ENCODE measurements around the gene IQSEC3. TPM values are rescaled to one million over a fixed set of nuclear protein-coding genes. Genes with fewer than 3 reads are reported as not detected.

IQSEC3 gene
- total and polyA plus RNA-seq, 10 of the 15 experiments (the other 5 are each of a cell fraction or from before 2014, with no cell fraction given): not detected

- TF ChIP-seq KLF5 (IDR thresholded peaks at IDR 0.05; ENCODE audit: partially characterized antibody) (no peak), SRF (IDR thresholded peaks at IDR 0.05; ENCODE audit: low read depth in 2 of 2, low read length in 2 of 2) (no peak)
Observed at GRCh38 chr12:140162-140561, 73.6 kb downstream of the IQSEC3 start (continued).

GRCh38 chr12:143964-144649, 77.5 kb downstream of the IQSEC3 start:
- POLR2A ChIA-PET: no interaction called here
- H2AFZ ChIP-seq (ENCODE audit: control insufficient read depth, low read depth, low read length): no peak overlapping the region
- intact Hi-C loops (cut with micrococcal nuclease; ENCODE audit: unreplicated experiment): no loop called here
- H3K79me2 ChIP-seq (ENCODE audit: control insufficient read depth, insufficient read depth, low read length): no peaks in the 10 kb centered on the region
- peaks cover 0 to 4% of the 10 kb centered on the region in 2 experiments; a peak in 2 of 4 replicates for H3K27me3 ChIP-seq (replicated peaks in 1 of 2; ENCODE audit: control insufficient read depth in 2 of 2, insufficient read depth in 2 of 2, low read length in 1 of 2)
- H3K4me2 ChIP-seq (ENCODE audit: control insufficient read depth, insufficient read depth): no peak overlapping the region
- no peak for FAIRE-seq
- ATAC-seq: no peak
- SMC1A ChIA-PET (ENCODE audit: uncharacterized antibody, unreplicated experiment): no interaction called here
- no TSS peak for BruUV-seq (replicated peaks)
- H4K20me1 ChIP-seq (ENCODE audit: control insufficient read depth, insufficient read depth): no peaks in the 10 kb centered on the region
- H3K9me3 ChIP-seq (replicated peaks; ENCODE audit: control insufficient read depth, insufficient read depth, low read length): no peaks in the 10 kb centered on the region
- RAD21 ChIA-PET (ENCODE audit: unreplicated experiment): no interaction called here
- TF ChIP-seq NFIC (IDR thresholded peaks at IDR 0.05; ENCODE audit: low read depth, low read length) (no peak), FOXM1 (IDR thresholded peaks at IDR 0.05; ENCODE audit: low read depth, low read length) (no peak), DPF2 (IDR thresholded peaks at IDR 0.05) (no peak), RFX5 (IDR thresholded peaks at IDR 0.05; ENCODE audit: low read depth, low read length) (no peak), RCOR1 (conservative IDR thresholded peaks at IDR 0.05; ENCODE audit: low read depth, low read length) (no peak), RELA (IDR thresholded peaks at IDR 0.05; ENCODE audit: borderline replicate concordance, partially characterized antibody) (no peak), SMAD1 (IDR thresholded peaks at IDR 0.05; ENCODE audit: low read depth, partially characterized antibody) (no peak), CHD1 (IDR thresholded peaks at IDR 0.05; ENCODE audit: low read depth, low read length) (no peak), ZSCAN29 (IDR thresholded peaks at IDR 0.05) (no peak), SIX5 (IDR thresholded peaks at IDR 0.05; ENCODE audit: low read depth, low read length, severe bottlenecking) (no peak), SRF (IDR thresholded peaks at IDR 0.05; ENCODE audit: low read depth in 2 of 2, low read length in 2 of 2) (no peak), TCF3 (IDR thresholded peaks at IDR 0.05; ENCODE audit: borderline replicate concordance, insufficient read depth, low read depth, low read length) (no peak)
- no peak overlapping the region for H3K27ac ChIP-seq (ENCODE audit: control insufficient read depth, insufficient read depth)
- no peak overlapping the region for H3K4me3 ChIP-seq
- in situ Hi-C loops (cut with MboI): no loop called here
- 43% methylated on average over 19 of the region's 19 CpGs for WGBS (ENCODE audit: insufficient coverage, insufficient replicate concordance, low lambda C conversion rate, missing lambda C conversion rate)
- DNase-seq (ENCODE audit: low read depth, low spot score): no peak
- H3K4me1 ChIP-seq (ENCODE audit: control insufficient read depth, insufficient read depth, low read length): no peaks in the 10 kb centered on the region
- H3K36me3 ChIP-seq (ENCODE audit: control insufficient read depth in 2 of 2, insufficient read depth in 2 of 2, low read length in 1 of 2): no peaks in the 10 kb centered on the region
- CTCF ChIA-PET: interaction anchor here (1.5 to 1.6 kb wide), 2 partner anchors 9 kb away, joined by 3 read pairs; no protein-coding TSS in a partner anchor
- H3K9ac ChIP-seq (ENCODE audit: control insufficient read depth, insufficient read depth, low read length): no peak overlapping the region
